ENCODE data around the gene ADGRA3.

The ADGRA3 gene

GRCh38 chr4:22338796-22339195, 177.1 kb downstream of the ADGRA3 start:
- no peak for DNase-seq (ENCODE audit: low read depth)
- TF ChIP-seq CTCF (IDR thresholded peaks at IDR 0.05; ENCODE audit: insufficient read depth, low read depth, low read length, missing control alignments), result no peak
- no peak overlapping the region for H3K4me3 ChIP-seq (ENCODE audit: low read depth, low read length)
